Measurements from ENCODE around the gene TTC3. TPM values are rescaled to one million over a fixed set of nuclear protein-coding genes. Genes with fewer than 3 reads are reported as not detected.
A peak's percentile ranks its signal among the peaks of the same experiment; 100 is the strongest.
"Not testable (repeated sequence)": the region's sequence is repeated elsewhere in the genome, so short reads cannot be mapped to it uniquely, and the experiment has no call there.

TTC3 gene
- total RNA-seq, 4 donors from 2014 or later, result 97.5 to 226 (median 144) TPM

DNA sequence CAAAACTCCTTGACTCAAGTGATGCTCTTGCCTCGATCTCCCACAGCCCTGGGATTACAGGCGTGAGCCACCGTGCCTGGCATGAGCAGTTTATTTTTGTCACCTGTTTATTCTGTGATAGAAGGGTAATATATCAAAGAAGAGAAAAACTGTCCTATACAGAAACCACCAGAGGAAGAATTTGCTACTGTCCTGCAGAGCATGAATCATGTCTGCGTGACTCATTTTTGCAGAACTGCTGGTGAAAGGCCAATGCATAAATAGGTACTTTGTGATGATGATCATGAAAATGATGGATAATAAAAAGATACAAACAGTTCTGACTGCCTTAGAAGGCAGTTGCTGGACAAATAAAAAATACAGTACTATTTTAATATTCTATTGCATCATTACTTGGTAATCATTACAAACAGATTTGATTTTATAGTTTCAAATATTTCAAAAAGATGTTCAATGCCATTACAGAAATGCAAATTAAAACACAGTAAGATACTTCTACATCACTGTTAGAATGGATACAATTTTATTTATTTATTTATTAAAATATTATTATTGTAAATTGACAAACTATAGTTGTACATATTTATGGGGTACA, 40.1 kb upstream of the TTC3 start:
- Histone ChIP-seq H3K27ac (no peak overlapping the region), H3K27me3 (no peaks in the 10 kb centered on the region), H3K9me3 (no peaks in the 10 kb centered on the region), H3K36me3 (no peaks in the 10 kb centered on the region), H3K4me3 (no peak overlapping the region), H3K4me1 (no peaks in the 10 kb centered on the region)
- TF ChIP-seq POLR2A (IDR thresholded peaks at IDR 0.05), result no peak
- TF ChIP-seq, protein P1, sequence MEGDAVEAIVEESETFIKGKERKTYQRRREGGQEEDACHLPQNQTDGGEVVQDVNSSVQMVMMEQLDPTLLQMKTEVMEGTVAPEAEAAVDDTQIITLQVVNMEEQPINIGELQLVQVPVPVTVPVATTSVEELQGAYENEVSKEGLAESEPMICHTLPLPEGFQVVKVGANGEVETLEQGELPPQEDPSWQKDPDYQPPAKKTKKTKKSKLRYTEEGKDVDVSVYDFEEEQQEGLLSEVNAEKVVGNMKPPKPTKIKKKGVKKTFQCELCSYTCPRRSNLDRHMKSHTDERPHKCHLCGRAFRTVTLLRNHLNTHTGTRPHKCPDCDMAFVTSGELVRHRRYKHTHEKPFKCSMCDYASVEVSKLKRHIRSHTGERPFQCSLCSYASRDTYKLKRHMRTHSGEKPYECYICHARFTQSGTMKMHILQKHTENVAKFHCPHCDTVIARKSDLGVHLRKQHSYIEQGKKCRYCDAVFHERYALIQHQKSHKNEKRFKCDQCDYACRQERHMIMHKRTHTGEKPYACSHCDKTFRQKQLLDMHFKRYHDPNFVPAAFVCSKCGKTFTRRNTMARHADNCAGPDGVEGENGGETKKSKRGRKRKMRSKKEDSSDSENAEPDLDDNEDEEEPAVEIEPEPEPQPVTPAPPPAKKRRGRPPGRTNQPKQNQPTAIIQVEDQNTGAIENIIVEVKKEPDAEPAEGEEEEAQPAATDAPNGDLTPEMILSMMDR (IDR thresholded peaks at IDR 0.05), result no peak
- DNase-seq, result peak in 1 of 3 donors; percentile 57

DNA sequence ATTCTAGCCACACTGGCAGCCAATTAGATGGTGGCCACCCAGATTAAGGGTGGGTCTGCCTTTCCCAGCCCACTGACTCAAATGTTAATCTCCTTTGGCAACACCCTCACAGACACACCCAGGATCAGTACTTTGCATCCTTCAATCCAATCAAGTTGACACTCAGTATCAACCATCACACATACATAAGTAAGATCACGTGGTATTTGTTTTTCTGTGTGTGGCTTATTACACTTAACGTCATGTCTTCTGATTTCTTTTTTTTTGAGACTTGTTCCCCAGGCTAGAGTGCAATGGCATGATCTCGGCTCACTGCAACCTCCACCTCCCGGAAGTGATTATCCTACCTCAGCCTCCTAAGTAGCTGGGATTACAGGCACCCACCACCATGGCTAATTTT, 38.7 kb upstream of the TTC3 start:
- not testable (repeated sequence) for H3K4me1 ChIP-seq, H3K36me3 ChIP-seq, DNase-seq, H3K9me3 ChIP-seq, H3K27me3 ChIP-seq, H3K4me3 ChIP-seq, H3K27ac ChIP-seq

DNA sequence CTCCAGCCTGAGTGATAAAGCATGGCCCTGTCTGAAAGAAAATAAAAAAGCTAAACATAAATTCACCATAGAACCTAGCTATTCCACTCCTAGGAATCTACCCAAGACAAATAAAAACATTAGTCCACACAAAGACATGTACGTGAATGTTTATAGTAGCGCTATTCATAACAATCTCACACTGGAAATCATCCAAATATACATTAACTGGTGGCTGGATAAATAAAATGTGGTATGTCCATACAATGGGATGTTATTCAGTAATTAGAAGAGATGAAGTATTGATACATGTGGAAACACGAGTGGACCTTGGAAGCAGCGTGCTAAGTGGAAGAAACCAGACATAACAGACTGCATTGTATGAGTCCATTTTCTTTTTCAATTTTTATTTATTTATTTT, 36.9 kb upstream of the TTC3 start:
- no peaks in the 10 kb centered on the region for H3K27me3 ChIP-seq
- no peaks in the 10 kb centered on the region for H3K9me3 ChIP-seq
- H3K36me3 ChIP-seq, result no peaks in the 10 kb centered on the region
- TF ChIP-seq, protein P1 (IDR thresholded peaks at IDR 0.05), result no peak
- no peak for TF ChIP-seq POLR2A (IDR thresholded peaks at IDR 0.05)
- H3K27ac ChIP-seq, result no peak overlapping the region
- no peaks in the 10 kb centered on the region for H3K4me1 ChIP-seq
- H3K4me3 ChIP-seq, result no peak overlapping the region
- no peak for DNase-seq

DNA sequence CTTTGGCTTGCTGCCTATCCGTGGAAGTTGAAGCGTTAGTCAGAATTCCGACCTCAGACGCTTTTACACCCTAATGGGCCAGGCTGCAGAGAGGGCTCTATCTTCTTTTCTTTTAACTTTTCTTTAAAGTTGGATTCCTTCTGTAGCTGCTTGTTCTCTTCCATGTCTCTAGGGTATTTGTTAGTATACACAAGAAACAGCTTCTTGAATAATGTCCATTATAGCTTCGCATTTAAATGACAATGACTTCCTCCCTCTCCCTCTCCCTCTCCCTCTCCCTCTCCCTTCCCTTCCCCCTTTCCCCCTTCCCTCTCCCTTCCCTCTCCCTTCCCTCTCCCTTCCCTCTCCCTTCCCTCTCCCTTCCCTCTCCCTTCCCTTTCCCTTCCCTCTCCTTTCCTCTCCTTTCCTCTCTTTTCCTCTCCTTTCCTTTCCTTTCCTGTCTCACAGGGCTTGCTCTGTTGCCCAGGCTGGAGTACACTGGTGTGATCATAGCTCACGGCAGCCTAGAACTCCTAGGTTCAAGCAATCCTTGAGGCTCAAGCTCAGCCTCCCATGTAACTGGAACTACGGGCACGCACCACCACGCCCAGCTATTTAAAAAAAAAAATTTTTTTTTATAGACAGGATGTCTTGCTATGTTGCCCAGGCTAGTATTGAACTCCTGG, 33.5 kb upstream of the TTC3 start:
- Histone ChIP-seq H3K27me3 (no peaks in the 10 kb centered on the region), H3K4me3 (no peak overlapping the region), H3K4me1 (no peaks in the 10 kb centered on the region), H3K36me3 (no peaks in the 10 kb centered on the region), H3K9me3 (no peaks in the 10 kb centered on the region), H3K27ac (no peak overlapping the region)
- no peak for TF ChIP-seq POLR2A (IDR thresholded peaks at IDR 0.05)
- TF ChIP-seq, protein P1 (IDR thresholded peaks at IDR 0.05), result no peak
- DNase-seq, result no peak

DNA sequence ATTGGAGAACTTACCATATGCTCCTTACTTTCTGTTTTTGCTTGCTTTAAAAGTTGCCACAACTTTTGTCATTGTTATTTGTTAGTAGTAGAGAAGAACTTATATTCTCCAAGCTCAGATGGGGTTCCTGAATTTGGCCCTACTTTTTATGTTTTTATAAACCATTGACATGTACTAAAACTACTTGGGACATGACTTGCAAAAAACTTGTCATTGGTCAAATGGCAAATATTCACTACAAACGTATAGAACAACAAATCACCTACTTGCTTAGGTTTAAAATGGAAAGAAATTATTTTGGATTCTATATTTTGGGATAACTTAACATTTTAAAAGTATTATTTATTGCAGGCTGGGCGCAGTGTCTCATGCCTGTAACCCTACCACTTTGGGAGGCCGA, 32.8 kb upstream of the TTC3 start:
- no peak overlapping the region for H3K27ac ChIP-seq
- H3K4me1 ChIP-seq, result no peaks in the 10 kb centered on the region
- H3K9me3 ChIP-seq, result no peaks in the 10 kb centered on the region
- no peak overlapping the region for H3K4me3 ChIP-seq
- TF ChIP-seq, protein P1 (IDR thresholded peaks at IDR 0.05), result no peak
- no peak for TF ChIP-seq POLR2A (IDR thresholded peaks at IDR 0.05)
- no peaks in the 10 kb centered on the region for H3K36me3 ChIP-seq
- no peak for DNase-seq
- H3K27me3 ChIP-seq, result no peaks in the 10 kb centered on the region

DNA sequence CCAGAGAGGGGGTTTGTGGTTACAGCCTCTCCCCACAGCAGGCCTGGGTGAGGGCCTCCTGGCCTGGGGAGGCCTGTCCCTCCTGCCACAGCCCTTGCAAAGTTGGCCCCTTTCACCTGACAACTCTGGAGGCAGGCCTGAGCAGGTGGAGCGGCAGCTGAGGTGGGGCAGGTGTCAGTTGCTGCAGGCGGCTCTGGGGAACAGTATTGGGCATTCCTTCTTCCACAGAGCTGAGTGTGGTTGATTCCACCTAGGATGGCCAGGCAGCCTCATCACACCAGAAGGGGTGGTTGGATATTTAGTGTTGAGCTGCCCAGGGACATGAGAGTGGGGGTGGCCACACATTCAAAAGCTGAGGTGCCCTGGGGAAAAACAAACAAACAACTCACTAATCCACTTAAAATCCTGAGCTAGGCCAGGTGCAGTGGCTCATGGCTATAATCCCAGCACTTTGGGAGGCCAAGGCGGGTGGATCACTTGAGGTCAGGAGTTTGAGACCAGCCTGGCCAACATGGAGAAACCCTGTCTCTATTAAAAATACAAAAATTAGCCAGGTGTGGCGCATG, 31.3 kb upstream of the TTC3 start:
- Histone ChIP-seq H3K36me3 (no peaks in the 10 kb centered on the region), H3K9me3 (no peaks in the 10 kb centered on the region), H3K27me3 (no peaks in the 10 kb centered on the region), H3K4me3 (no peak overlapping the region), H3K4me1 (no peaks in the 10 kb centered on the region), H3K27ac (no peak overlapping the region)
- no peak for DNase-seq
- TF ChIP-seq, protein P1 (IDR thresholded peaks at IDR 0.05), result no peak
- no peak for TF ChIP-seq POLR2A (IDR thresholded peaks at IDR 0.05)
